ENCODE data around the gene QSER1.

The QSER1 gene

GRCh38 chr11:33016654-33017053 lies 124.0 kb downstream of the QSER1 start:
- H3K27me3 ChIP-seq (ENCODE audit: control insufficient read depth, low read length), result peaks cover 21% of the 10 kb centered on the region; the same call in 1 of the 2 replicates
- no peak overlapping the region for H3K4me3 ChIP-seq (ENCODE audit: low read length)
- no peaks in the 10 kb centered on the region for H3K9me2 ChIP-seq (replicated peaks; ENCODE audit: control insufficient read depth, low read length)
- H3K36me3 ChIP-seq (ENCODE audit: control insufficient read depth, low read length), result no peaks in the 10 kb centered on the region
- no peak for TF ChIP-seq CTCF (IDR thresholded peaks at IDR 0.05; ENCODE audit: low read depth, low read length, poor library complexity, severe bottlenecking)
- no peak for TF ChIP-seq EZH2phosphoT487 (IDR thresholded peaks at IDR 0.05; ENCODE audit: borderline replicate concordance, low read length)
- no peak overlapping the region for H3K4me2 ChIP-seq (ENCODE audit: low read length)
- no peaks in the 10 kb centered on the region for H3F3A ChIP-seq (ENCODE audit: control insufficient read depth, insufficient read depth)
- no peaks in the 10 kb centered on the region for H4K20me1 ChIP-seq (ENCODE audit: control insufficient read depth, insufficient read depth, low read depth, low read length)
- no peaks in the 10 kb centered on the region for H3K9me3 ChIP-seq (ENCODE audit: control insufficient read depth, insufficient read depth, low read length)
- H3K27ac ChIP-seq (ENCODE audit: low read depth, low read length), result no peak overlapping the region
- no peaks in the 10 kb centered on the region for H3K79me2 ChIP-seq (ENCODE audit: control insufficient read depth, low read length)
- no peaks in the 10 kb centered on the region for H3K4me1 ChIP-seq (ENCODE audit: control insufficient read depth, low read length)

GRCh38 chr11:33017478-33017877 lies 124.9 kb downstream of the QSER1 start:
- H3K4me3 ChIP-seq (ENCODE audit: low read length), result no peak overlapping the region
- H3K36me3 ChIP-seq (ENCODE audit: control insufficient read depth, low read length), result no peaks in the 10 kb centered on the region

GRCh38 chr11:33017965-33018364 lies 125.4 kb downstream of the QSER1 start:
- Histone ChIP-seq H3K79me2 (ENCODE audit: control insufficient read depth, low read length) (no peaks in the 10 kb centered on the region), H3K4me3 (ENCODE audit: low read length) (no peak overlapping the region), H3K4me2 (ENCODE audit: low read length) (no peak overlapping the region), H3F3A (ENCODE audit: control insufficient read depth, insufficient read depth) (no peaks in the 10 kb centered on the region), H3K9me2 (replicated peaks; ENCODE audit: control insufficient read depth, low read length) (no peaks in the 10 kb centered on the region), H3K9me3 (ENCODE audit: control insufficient read depth, insufficient read depth, low read length) (no peaks in the 10 kb centered on the region), H3K36me3 (ENCODE audit: control insufficient read depth, low read length) (no peaks in the 10 kb centered on the region), H4K20me1 (ENCODE audit: control insufficient read depth, insufficient read depth, low read depth, low read length) (no peaks in the 10 kb centered on the region), H3K27ac (ENCODE audit: low read depth, low read length) (no peak overlapping the region), H3K27me3 (ENCODE audit: control insufficient read depth, low read length) (peaks cover 21% of the 10 kb centered on the region; the same call in 1 of the 2 replicates), H3K4me1 (ENCODE audit: control insufficient read depth, low read length) (no peaks in the 10 kb centered on the region)
- no peak for TF ChIP-seq CTCF (IDR thresholded peaks at IDR 0.05; ENCODE audit: low read depth, low read length, poor library complexity, severe bottlenecking)
- TF ChIP-seq EZH2phosphoT487 (IDR thresholded peaks at IDR 0.05; ENCODE audit: borderline replicate concordance, low read length), result no peak

More at GRCh38 chr11:33017478-33017877, 124.9 kb downstream of the QSER1 start:
- Histone ChIP-seq H3F3A (ENCODE audit: control insufficient read depth, insufficient read depth) (no peaks in the 10 kb centered on the region), H3K9me2 (replicated peaks; ENCODE audit: control insufficient read depth, low read length) (no peaks in the 10 kb centered on the region), H3K27me3 (ENCODE audit: control insufficient read depth, low read length) (peaks cover 21% of the 10 kb centered on the region; the same call in 1 of the 2 replicates), H4K20me1 (ENCODE audit: control insufficient read depth, insufficient read depth, low read depth, low read length) (no peaks in the 10 kb centered on the region), H3K4me2 (ENCODE audit: low read length) (no peak overlapping the region), H3K27ac (ENCODE audit: low read depth, low read length) (no peak overlapping the region), H3K9me3 (ENCODE audit: control insufficient read depth, insufficient read depth, low read length) (no peaks in the 10 kb centered on the region), H3K79me2 (ENCODE audit: control insufficient read depth, low read length) (no peaks in the 10 kb centered on the region), H3K4me1 (ENCODE audit: control insufficient read depth, low read length) (no peaks in the 10 kb centered on the region)
- TF ChIP-seq EZH2phosphoT487 (IDR thresholded peaks at IDR 0.05; ENCODE audit: borderline replicate concordance, low read length) (no peak), CTCF (IDR thresholded peaks at IDR 0.05; ENCODE audit: low read depth, low read length, poor library complexity, severe bottlenecking) (no peak)
